HL-60 (cell line): ENCODE data around the gene RFTN1.

Experiments
- GABPA ChIP-seq: IDR thresholded peaks from 2 replicates; pipeline ENCODE4 v1.6.1; 2012; ENCODE audit warnings: low read depth
- POLR2AphosphoS5 ChIP-seq: IDR thresholded peaks from 2 replicates; pipeline ENCODE4 v1.6.1; 2012; ENCODE audit warnings: low read depth
- SPI1 ChIP-seq: IDR thresholded peaks from 2 replicates; pipeline ENCODE4 v1.6.1; 2012; ENCODE audit warnings: low read depth, mild to moderate bottlenecking, borderline replicate concordance
- TF ChIP-seq, protein P1 (sequence below): IDR thresholded peaks from one replicate; pipeline ENCODE4 v1.5.1; 2011; ENCODE audit warnings: low read length, control low read depth, inconsistent platforms; ENCODE audit not compliant: insufficient read depth
- TF ChIP-seq, protein P2 (sequence below): IDR thresholded peaks from 2 replicates; pipeline ENCODE4 v1.6.1; 2012; ENCODE audit warnings: low read depth; ENCODE audit not compliant: insufficient replicate concordance

DNA sequence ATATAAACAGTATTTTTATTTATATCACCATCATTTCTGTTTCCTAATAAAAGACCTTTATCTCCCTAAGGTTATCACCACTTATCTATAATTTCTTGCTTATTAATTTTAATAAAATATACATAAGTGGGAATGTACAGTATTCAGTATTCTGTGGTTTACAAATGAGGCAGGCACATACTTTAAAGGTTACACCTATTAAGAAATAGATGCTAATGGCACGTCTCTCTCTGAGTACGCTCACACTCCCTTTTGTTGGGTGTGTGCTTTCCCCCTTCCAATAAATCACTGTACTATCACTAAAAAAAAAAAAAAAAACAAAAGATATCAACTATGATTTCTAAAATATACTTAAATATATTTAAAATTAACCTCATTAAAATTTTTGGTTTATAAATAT, 239.6 kb downstream of the RFTN1 start:
- TF ChIP-seq POLR2AphosphoS5: no peak
- TF ChIP-seq, protein P1, sequence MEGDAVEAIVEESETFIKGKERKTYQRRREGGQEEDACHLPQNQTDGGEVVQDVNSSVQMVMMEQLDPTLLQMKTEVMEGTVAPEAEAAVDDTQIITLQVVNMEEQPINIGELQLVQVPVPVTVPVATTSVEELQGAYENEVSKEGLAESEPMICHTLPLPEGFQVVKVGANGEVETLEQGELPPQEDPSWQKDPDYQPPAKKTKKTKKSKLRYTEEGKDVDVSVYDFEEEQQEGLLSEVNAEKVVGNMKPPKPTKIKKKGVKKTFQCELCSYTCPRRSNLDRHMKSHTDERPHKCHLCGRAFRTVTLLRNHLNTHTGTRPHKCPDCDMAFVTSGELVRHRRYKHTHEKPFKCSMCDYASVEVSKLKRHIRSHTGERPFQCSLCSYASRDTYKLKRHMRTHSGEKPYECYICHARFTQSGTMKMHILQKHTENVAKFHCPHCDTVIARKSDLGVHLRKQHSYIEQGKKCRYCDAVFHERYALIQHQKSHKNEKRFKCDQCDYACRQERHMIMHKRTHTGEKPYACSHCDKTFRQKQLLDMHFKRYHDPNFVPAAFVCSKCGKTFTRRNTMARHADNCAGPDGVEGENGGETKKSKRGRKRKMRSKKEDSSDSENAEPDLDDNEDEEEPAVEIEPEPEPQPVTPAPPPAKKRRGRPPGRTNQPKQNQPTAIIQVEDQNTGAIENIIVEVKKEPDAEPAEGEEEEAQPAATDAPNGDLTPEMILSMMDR: no peak
- no peak for TF ChIP-seq GABPA
- TF ChIP-seq, protein P2, sequence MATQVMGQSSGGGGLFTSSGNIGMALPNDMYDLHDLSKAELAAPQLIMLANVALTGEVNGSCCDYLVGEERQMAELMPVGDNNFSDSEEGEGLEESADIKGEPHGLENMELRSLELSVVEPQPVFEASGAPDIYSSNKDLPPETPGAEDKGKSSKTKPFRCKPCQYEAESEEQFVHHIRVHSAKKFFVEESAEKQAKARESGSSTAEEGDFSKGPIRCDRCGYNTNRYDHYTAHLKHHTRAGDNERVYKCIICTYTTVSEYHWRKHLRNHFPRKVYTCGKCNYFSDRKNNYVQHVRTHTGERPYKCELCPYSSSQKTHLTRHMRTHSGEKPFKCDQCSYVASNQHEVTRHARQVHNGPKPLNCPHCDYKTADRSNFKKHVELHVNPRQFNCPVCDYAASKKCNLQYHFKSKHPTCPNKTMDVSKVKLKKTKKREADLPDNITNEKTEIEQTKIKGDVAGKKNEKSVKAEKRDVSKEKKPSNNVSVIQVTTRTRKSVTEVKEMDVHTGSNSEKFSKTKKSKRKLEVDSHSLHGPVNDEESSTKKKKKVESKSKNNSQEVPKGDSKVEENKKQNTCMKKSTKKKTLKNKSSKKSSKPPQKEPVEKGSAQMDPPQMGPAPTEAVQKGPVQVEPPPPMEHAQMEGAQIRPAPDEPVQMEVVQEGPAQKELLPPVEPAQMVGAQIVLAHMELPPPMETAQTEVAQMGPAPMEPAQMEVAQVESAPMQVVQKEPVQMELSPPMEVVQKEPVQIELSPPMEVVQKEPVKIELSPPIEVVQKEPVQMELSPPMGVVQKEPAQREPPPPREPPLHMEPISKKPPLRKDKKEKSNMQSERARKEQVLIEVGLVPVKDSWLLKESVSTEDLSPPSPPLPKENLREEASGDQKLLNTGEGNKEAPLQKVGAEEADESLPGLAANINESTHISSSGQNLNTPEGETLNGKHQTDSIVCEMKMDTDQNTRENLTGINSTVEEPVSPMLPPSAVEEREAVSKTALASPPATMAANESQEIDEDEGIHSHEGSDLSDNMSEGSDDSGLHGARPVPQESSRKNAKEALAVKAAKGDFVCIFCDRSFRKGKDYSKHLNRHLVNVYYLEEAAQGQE: no peak
- TF ChIP-seq SPI1: no peak
